ENCODE measurements around the gene SHD.

DNA sequence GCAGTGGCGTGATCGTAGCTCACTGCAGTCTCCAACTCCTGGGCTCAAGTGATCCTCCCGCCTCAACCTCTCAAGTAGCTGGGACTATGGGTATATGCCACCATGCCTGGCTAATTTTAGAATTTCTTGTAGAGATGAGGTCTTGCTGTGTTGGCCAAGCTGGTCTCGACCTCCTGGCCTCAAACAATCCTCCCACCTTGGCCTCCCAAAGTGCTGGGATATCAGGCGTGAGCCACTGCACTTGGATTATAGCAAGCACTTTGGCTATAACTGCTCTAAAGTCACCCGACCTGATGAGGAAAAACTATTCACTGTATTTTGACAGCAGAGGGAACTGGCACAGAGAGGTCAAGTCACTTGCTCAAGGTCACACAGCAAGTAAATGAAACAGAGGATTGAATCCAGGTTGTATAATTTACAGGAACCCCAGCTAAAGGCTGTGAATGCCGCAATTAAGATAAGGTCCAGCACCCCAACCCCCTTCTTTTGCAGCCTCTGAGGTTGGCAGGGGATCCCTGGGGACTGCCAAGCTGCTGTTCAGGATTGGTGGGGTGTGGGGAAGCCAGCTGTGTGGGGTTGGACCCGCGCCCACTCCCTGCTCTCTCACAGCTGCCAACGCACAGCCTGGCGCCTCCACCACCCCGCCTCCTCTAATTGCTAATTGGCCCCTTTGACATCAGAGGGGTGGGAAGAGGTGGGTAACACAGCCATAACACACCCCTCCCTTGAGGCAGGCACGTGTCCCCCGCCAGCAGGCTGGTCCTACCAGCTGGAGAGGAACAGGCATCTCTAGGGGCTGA is 17.1 kb downstream of the SHD start:
- TF ChIP-seq CTCF (IDR thresholded peaks at IDR 0.05 in 8 of 11, conservative IDR thresholded peaks at IDR 0.05 in 3 of 11) (no peak), POLR2A (IDR thresholded peaks at IDR 0.05) (no peak)
